GM18909 (cell line): ENCODE results near the gene TSNAX.

Source experiments
- ATAC-seq: cut with Tn5 transposase; IDR thresholded peaks from one replicate; pipeline ENCODE4 v1.9.1; 2021; ENCODE audit warnings: mild to moderate bottlenecking; ENCODE audit not compliant: unreplicated experiment, poor library complexity

The TSNAX gene

GRCh38 chr1:231517076-231517475 is 11.4 kb upstream of the TSNAX start:
- ATAC-seq: no peak

DNA sequence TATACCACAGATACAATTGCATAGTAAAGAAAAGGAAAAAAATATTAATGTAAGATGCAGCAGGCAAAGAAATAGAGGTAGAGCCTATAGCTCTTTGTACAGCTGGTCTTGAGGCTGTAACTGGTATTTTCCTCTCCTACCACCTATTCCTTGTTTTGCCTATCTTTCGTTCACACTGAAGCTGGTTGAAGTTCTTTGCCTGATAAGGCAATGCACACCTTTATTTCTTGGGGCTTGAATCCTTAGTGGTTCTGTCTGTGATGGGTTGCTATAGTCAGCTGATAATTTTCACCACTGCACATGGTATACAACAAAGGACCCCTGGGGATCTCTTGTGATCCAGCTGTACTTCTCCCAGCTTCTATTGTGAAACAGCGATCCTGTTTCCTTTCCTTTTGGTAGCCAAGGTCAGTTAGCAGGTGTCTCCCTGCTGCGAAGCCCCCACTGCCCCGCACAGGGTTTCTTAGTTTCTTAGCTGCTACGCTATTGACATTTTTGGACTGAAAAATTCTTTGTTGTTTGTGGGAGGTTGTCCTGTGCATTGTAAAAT is 9.9 kb upstream of the TSNAX start:
- no peak for ATAC-seq

GRCh38 chr1:231519166-231519565 is 9.3 kb upstream of the TSNAX start:
- ATAC-seq: no peak

DNA sequence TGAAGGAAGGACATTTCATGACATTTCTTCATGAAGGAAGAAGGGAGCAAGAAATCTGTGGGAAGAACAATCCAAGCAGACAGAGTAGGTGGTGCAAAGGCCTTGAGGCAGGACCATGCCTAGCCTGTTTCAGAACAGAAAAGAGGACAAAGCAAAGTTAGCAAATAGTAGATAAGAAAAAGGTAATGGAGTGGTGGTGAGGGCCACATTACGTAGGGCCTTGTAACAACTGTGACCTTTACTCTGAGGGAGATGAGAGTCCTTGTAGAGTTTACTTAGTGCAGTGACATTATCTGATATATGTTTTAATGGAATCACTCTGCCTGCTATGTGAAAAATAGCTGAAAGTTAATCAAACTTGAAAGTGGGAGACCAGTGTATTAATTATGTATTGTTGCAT is 6.4 kb upstream of the TSNAX start:
- no peak for ATAC-seq

- no peak for ATAC-seq
Measured at GRCh38 chr1:231522931-231523642, 5.4 kb upstream of the TSNAX start.

DNA sequence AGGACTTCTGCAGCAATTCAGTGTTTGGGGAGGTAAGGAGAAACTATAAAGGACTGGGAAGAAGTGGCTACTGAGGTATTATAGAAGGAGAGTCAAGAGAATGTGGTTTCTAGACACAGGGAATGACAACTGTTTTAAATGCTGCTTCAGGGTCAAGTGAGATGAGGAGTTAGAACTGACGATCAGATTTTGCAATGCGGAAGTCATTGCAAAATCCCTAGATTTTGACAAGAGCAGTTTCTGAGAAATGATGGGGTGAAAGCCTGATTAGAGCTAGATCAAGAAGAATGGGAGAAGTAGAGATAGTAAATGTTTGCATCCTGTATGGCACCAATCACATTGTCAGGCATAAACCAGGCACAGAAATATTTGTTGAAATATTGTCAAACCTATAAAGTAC is 4.7 kb upstream of the TSNAX start:
- ATAC-seq: no peak

- ATAC-seq: no peak
Measured at GRCh38 chr1:231526536-231526935, 1.9 kb upstream of the TSNAX start.

- ATAC-seq: peak; percentile 19
Measured at GRCh38 chr1:231527586-231528171, 790 bp upstream of the TSNAX start.

GRCh38 chr1:231533240-231533639 is 4.8 kb downstream of the TSNAX start:
- ATAC-seq: no peak

DNA sequence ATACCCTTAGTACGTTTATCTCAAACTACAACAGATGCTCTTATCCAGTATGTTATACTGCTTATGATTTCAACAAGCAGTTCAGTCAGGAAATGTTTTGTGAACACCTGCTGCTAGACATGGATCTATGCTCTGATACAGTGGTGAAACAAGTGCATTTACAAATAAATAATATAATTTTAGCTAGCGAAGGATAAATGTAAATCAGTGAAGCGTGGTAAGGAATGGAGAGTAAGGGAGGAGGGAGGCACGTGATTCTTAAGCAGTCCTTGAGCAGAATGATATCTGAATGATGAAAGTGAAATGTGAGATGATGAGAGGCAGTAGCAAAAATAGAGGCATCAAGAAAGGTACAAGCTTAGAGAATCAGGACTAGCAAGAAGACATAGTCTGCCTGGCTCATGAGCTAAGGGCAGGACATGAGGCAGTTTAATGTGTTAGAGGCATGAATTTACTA is 6.3 kb downstream of the TSNAX start:
- no peak for ATAC-seq

DNA sequence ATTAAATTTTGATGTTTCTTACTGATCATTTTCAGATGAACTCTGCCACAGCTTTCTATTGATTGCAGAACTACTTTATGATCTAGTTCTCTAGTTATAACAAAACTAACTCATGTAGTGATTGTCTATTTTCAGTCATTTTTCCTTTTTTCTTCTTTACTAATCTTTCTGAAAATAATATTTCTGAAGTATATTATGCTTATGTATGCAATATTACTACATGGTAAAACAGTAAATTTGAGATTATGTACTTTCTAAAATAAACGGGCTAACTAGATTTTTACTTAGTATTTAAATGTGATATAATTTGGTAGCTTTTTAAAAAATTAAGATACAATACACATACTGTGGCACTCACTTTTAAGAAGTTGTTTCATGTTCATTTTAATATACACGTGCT is 7.6 kb downstream of the TSNAX start:
- no peak for ATAC-seq

- no peak for ATAC-seq
Measured at GRCh38 chr1:231540847-231541246, 12.4 kb downstream of the TSNAX start.

- no peak for ATAC-seq
Measured at GRCh38 chr1:231541842-231542241, 13.4 kb downstream of the TSNAX start.

- no peak for ATAC-seq
Measured at GRCh38 chr1:231544943-231545592, 16.6 kb downstream of the TSNAX start.

DNA sequence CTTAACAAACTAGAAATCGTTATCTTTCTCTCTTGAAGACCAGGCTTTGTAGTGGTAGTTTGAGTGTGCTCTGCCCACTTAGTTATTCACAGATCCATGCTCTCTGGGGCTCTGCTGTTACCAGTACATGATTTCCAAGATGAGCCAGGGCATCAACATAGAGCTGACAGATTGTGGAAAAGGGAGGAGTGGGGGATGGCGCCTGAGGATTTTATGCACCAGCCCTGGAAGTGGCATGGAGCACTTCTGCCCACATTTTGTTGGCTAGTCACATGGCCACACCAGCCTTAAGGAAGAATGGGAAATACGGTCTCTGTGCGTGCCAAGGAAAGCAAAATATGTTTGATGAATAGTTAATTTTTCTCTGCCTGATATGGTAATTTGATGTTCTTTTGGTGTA is 18.2 kb downstream of the TSNAX start:
- ATAC-seq: no peak

DNA sequence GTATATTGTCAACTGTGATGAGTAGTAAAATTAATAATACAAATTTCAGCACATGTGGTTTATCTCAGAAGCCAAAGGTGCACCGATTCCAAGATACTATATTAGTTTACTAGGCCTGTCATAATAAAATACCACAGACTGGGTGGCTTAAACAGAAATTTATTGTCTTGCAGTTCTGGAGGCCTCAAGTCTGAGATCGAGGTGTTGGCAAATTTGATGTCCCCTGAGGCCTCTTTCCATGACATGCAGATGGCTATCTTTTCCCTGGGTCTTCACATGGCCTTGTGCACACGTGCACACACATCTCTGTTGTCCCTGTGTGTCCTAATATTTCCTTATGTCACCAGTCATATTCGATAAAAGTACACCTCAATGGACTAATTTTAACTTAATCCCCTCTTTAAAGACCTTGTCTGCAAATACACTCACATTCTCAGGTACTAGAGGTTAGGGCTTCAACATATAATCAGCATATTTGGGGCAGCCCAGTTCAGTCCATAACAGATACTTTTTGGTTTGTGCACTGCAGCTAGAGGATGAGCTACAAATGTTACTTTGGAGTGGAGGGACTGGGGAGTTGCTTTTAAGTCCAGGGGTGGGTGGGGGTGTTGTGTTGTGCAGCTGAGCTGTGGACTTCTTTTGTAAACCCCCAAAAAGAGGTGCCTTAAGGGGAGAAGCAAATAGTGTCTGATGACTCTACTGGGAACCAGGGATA is 21.4 kb downstream of the TSNAX start:
- no peak for ATAC-seq

- ATAC-seq: peak; percentile 60
Measured at GRCh38 chr1:231550448-231550781, 21.9 kb downstream of the TSNAX start.

DNA sequence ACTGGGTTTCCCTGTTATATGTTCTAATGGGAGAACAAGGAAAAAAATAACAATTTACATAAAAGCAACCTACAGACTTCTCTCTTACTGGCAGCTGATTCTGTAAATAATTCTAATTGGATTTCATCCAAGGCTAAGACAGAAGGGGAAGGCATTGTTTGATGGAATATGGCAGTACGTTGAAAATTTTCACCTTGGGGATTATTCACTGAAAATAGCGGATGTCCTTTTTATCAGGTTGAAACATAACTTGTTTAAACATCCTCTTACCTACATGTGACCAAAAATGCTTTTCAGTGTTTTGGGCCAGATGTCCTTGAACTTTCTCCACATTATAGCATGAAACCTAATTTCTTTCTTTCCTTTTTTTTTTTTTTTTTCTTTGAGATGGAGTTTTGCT is 24.9 kb downstream of the TSNAX start:
- ATAC-seq: no peak

DNA sequence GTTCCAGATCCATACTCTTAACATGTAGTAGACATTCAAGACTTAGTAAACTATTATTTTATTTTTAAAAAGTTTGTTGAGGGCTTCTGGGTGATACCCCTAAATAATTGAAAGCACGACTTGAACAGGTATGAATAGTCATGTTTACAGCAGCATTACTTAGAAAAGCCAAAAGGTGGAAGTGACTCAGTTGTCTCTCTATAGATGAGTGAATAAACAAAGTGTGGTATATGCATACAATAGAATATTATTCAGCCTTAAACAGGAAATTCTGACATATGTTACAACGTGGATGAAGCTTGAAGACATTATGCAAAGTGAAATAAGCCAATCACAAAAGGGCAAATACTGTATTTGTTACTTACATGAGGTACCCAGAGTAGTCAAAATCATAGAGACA is 26.5 kb downstream of the TSNAX start:
- ATAC-seq: no peak

DNA sequence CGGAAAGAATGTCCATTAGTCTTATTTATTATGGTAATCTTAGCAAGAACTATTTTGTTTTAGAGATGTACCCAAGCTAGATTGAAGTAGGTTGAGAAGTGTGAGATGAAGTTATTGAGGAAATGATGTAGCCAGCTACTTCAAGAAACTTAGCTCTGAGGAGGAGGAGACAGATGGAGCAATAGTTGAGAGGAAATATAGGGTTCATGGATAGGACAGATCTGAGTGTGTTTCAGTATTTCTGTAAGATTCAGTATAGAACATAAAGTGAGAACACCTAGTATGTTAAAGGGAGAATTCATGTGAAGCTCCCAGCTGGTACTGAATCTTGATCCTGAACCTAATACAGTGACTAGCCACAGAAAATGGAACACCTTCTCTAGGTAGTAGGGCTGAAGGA is 28.9 kb downstream of the TSNAX start:
- no peak for ATAC-seq
